ENCODE measurements around the gene REEP2. TPM values are rescaled to one million over a fixed set of nuclear protein-coding genes. Genes with fewer than 3 reads are reported as not detected.

The REEP2 gene
- total RNA-seq, 1 experiment from 2014 or later: 49.0 TPM

- Histone ChIP-seq H3K79me1 (ENCODE audit: insufficient read depth, low read depth, low read length, poor library complexity, severe bottlenecking) (no peaks in the 10 kb centered on the region), H2BK20ac (ENCODE audit: low read depth, low read length, poor library complexity, severe bottlenecking) (no peak overlapping the region), H4K8ac (replicated peaks; ENCODE audit: insufficient read length, low read depth, low read length) (no peak overlapping the region), H3K14ac (ENCODE audit: insufficient read depth, low read length) (no peak overlapping the region), H2BK120ac (ENCODE audit: low read depth, low read length, poor library complexity, severe bottlenecking) (no peak overlapping the region), H3K4ac (ENCODE audit: low read depth, low read length) (no peak overlapping the region), H3K4me1 (ENCODE audit: insufficient read depth, low read length) (no peaks in the 10 kb centered on the region; the same call in 1 of the 2 replicates), H3K79me2 (ENCODE audit: insufficient read depth, low read length) (no peaks in the 10 kb centered on the region), H3K27ac (ENCODE audit: insufficient read length, low read depth, low read length) (no peak overlapping the region), H2BK15ac (ENCODE audit: low read depth, low read length) (no peak overlapping the region), H3K18ac (ENCODE audit: insufficient read length, low read depth, low read length) (no peak overlapping the region), H2BK12ac (ENCODE audit: insufficient read length, low read depth, low read length) (no peak overlapping the region), H3K56ac (ENCODE audit: insufficient read length, low read depth, low read length) (no peak overlapping the region), H3K23ac (ENCODE audit: insufficient read length, low read depth, low read length) (no peak overlapping the region), H3K27me3 (ENCODE audit: insufficient read depth, low read length) (no peaks in the 10 kb centered on the region), H3K23me2 (ENCODE audit: insufficient read length, low read depth, low read length, poor library complexity, severe bottlenecking) (no peaks in the 10 kb centered on the region), H4K5ac (ENCODE audit: insufficient read length, low read depth, low read length) (no peak overlapping the region), H3K9ac (ENCODE audit: extremely low read depth, insufficient read length, low read length) (no peak overlapping the region), H2AK5ac (ENCODE audit: insufficient read length, low read length) (no peak overlapping the region), H4K20me1 (ENCODE audit: control insufficient read depth, insufficient read depth, insufficient read length) (no peaks in the 10 kb centered on the region), H4K91ac (ENCODE audit: insufficient read length, low read depth, low read length) (no peak overlapping the region), H3K9me3 (ENCODE audit: control insufficient read depth, low read depth, low read length) (no peaks in the 10 kb centered on the region), H3K4me2 (ENCODE audit: insufficient read depth, insufficient read length, low read length) (no peak overlapping the region), H3T11ph (ENCODE audit: low read length) (no peak overlapping the region), H2AFZ (ENCODE audit: low read length) (no peak overlapping the region), H2BK5ac (ENCODE audit: insufficient read length, low read length) (no peak overlapping the region)
- no peak for DNase-seq
- peaks cover 32 to 49% of the 10 kb centered on the region in 2 experiments for H3K4me1 Mint-ChIP-seq
- H3K27me3 Mint-ChIP-seq (ENCODE audit: low read depth): peaks cover 4% of the 10 kb centered on the region; the same call in 1 of the 2 replicates
- no peak for TF ChIP-seq CTCF (conservative IDR thresholded peaks at IDR 0.05)
- H3K36me3 Mint-ChIP-seq (ENCODE audit: insufficient read depth in 1 of 3, low read depth in 3 of 3): no peaks in the 10 kb centered on the region; a peak in 1 of 7 replicates
- H3K4me3 Mint-ChIP-seq: no peak overlapping the region
- no peaks in the 10 kb centered on the region for H3K9me3 Mint-ChIP-seq
- no CpG with 5 or more reads among the region's 13 CpGs for WGBS (ENCODE audit: extremely low coverage, insufficient read length, low lambda C conversion rate)
- H3K27ac Mint-ChIP-seq: no peak overlapping the region
Observed at GRCh38 chr5:138453590-138453989, 14.7 kb downstream of the REEP2 start.

All from H9 (cell line).